ENCODE data around the gene ERGIC2. TPM values are rescaled to one million over a fixed set of nuclear protein-coding genes. Genes with fewer than 3 reads are reported as not detected.

Gene ERGIC2
- total and polyA plus RNA-seq, 2 of the 13 experiments (the other 11 are each of a cell fraction or from before 2014, with no cell fraction given): 32.6 to 73.5 TPM

- DNase-seq (ENCODE audit: low spot score): no peak
- 100% methylated on average over 1 of the region's 1 CpG for WGBS (ENCODE audit: low lambda C conversion rate)
- POLR2A ChIA-PET: no interaction called here
- no peak for ATAC-seq
- H3K4me1 ChIP-seq (ENCODE audit: insufficient read depth, low read length): no peaks in the 10 kb centered on the region
- in situ Hi-C loops (cut with HindIII; ENCODE audit: extremely low pct_ligation_motif_present, low pct_unique_long_range_greater_than_20kb): no loop called here
- no peaks in the 10 kb centered on the region for H3K9me3 ChIP-seq (ENCODE audit: low read length)
- H3K79me2 ChIP-seq (ENCODE audit: insufficient read depth, low read length): no peaks in the 10 kb centered on the region
- no peak for FAIRE-seq
- BruUV-seq (replicated peaks): no TSS peak
- H3K36me3 ChIP-seq (replicated peaks in 1 of 2; ENCODE audit: control insufficient read depth in 1 of 2, insufficient read depth in 2 of 2, low read length in 2 of 2): peaks cover 0 to 16% of the 10 kb centered on the region in 2 experiments; a peak in 2 of 5 replicates
- no peaks in the 10 kb centered on the region for H3K27me3 ChIP-seq (ENCODE audit: control insufficient read depth in 1 of 2, insufficient read depth in 2 of 2, low read length in 2 of 2)
- CTCF ChIA-PET (ENCODE audit: low intra/inter-chr PET ratio, low total read pairs): no interaction called here
- H4K20me1 ChIP-seq (ENCODE audit: insufficient read depth, low read length): no peaks in the 10 kb centered on the region
- no peak overlapping the region for H2AFZ ChIP-seq (ENCODE audit: low read length)
- no peak overlapping the region for H3K9ac ChIP-seq (ENCODE audit: insufficient read depth, low read depth, low read length)
- no peak overlapping the region for H3K4me3 ChIP-seq (replicated peaks in 1 of 3; ENCODE audit: insufficient read depth in 1 of 3, low read depth in 2 of 3, low read length in 3 of 3)
- no peak overlapping the region for H3K4me2 ChIP-seq (ENCODE audit: low read depth, low read length)
- intact Hi-C loops (cut with micrococcal nuclease; ENCODE audit: unreplicated experiment): no loop called here
- H3K27ac ChIP-seq (ENCODE audit: extremely low read length, insufficient read depth, low read length): no peak overlapping the region
- TF ChIP-seq ZUFSP (CRISPR knock-in tag; IDR thresholded peaks at IDR 0.05; ENCODE audit: borderline replicate concordance) (no peak), ZNF674 (CRISPR knock-in tag; IDR thresholded peaks at IDR 0.05; ENCODE audit: low read depth) (no peak), SIN3A (IDR thresholded peaks at IDR 0.05; ENCODE audit: borderline replicate concordance, low read depth, low read length) (no peak), HOXA3 (CRISPR knock-in tag; IDR thresholded peaks at IDR 0.05) (no peak), NFE2L2 (IDR thresholded peaks at IDR 0.05; ENCODE audit: low read length) (no peak), TMF1 (CRISPR knock-in tag; IDR thresholded peaks at IDR 0.05; ENCODE audit: low read depth) (no peak), SALL1 (CRISPR knock-in tag; IDR thresholded peaks at IDR 0.05) (no peak), ZNF619 (CRISPR knock-in tag; IDR thresholded peaks at IDR 0.05) (no peak), ZFYVE20 (CRISPR knock-in tag; IDR thresholded peaks at IDR 0.05; ENCODE audit: borderline replicate concordance, low read depth) (no peak), SNAPC2 (CRISPR knock-in tag; IDR thresholded peaks at IDR 0.05) (no peak), GLI4 (CRISPR knock-in tag; IDR thresholded peaks at IDR 0.05; ENCODE audit: borderline replicate concordance) (no peak)
These were observed 26.0 kb downstream of the ERGIC2 start for GRCh38 chr12:29354954-29355353.

Data from HepG2 (cell line).